ENCODE data around the gene SKIL. TPM values are rescaled to one million over a fixed set of nuclear protein-coding genes. Genes with fewer than 3 reads are reported as not detected.

SKIL gene
- total and polyA plus RNA-seq, 2 experiments from 2014 or later = 141 to 358 TPM

- DNase-seq (ENCODE audit: low spot score) = no peak
- H3K79me2 ChIP-seq (replicated peaks; ENCODE audit: insufficient read depth) = no peaks in the 10 kb centered on the region
- no peak for TF ChIP-seq EZH2phosphoT487 (IDR thresholded peaks at IDR 0.05; ENCODE audit: unreplicated experiment)
- no peak for TF ChIP-seq ZNF114 (CRISPR knock-in tag; IDR thresholded peaks at IDR 0.05)
- TF ChIP-seq ZNF462 (CRISPR knock-in tag; IDR thresholded peaks at IDR 0.05) = no peak
- H3K27me3 ChIP-seq (ENCODE audit: insufficient read depth) = peaks cover 5% of the 10 kb centered on the region; the same call in 1 of the 2 replicates
- H3K4me2 ChIP-seq = no peak overlapping the region
- no peak overlapping the region for H3K4me3 ChIP-seq
- peaks cover 12% of the 10 kb centered on the region for H3K9me3 Mint-ChIP-seq
- H3K36me3 ChIP-seq (ENCODE audit: insufficient read depth) = no peaks in the 10 kb centered on the region
- no peak overlapping the region for H3K27ac ChIP-seq (ENCODE audit: low read depth)
- no peak overlapping the region for H3K27ac Mint-ChIP-seq
- no peaks in the 10 kb centered on the region for H3F3A ChIP-seq (replicated peaks; ENCODE audit: low read depth)
- H4K20me1 ChIP-seq (replicated peaks; ENCODE audit: insufficient read depth) = no peaks in the 10 kb centered on the region
- H3K9me2 ChIP-seq (ENCODE audit: insufficient read depth) = no peaks in the 10 kb centered on the region
- no peak overlapping the region for H3K4me3 Mint-ChIP-seq
- peaks cover 50% of the 10 kb centered on the region for H3K4me1 ChIP-seq (ENCODE audit: insufficient read depth)
- ATAC-seq = no peak
- peaks cover 48% of the 10 kb centered on the region for H3K4me1 Mint-ChIP-seq
- peaks cover 6% of the 10 kb centered on the region; the same call in 2 of the 3 replicates for H3K36me3 Mint-ChIP-seq (ENCODE audit: low read depth)
- no peak overlapping the region for H2AFZ ChIP-seq
- peaks cover 7% of the 10 kb centered on the region for H3K27me3 Mint-ChIP-seq (ENCODE audit: insufficient read depth, low read depth, poor library complexity)
Measured at GRCh38 chr3:170320461-170321121, 36.9 kb upstream of the SKIL start.

GRCh38 chr3:170321321-170322034, 36.0 kb upstream of the SKIL start:
- Histone ChIP-seq H3K4me1 (ENCODE audit: insufficient read depth) (peaks cover 50% of the 10 kb centered on the region), H4K20me1 (replicated peaks; ENCODE audit: insufficient read depth) (no peaks in the 10 kb centered on the region), H3K9me2 (ENCODE audit: insufficient read depth) (no peaks in the 10 kb centered on the region), H3K36me3 (ENCODE audit: insufficient read depth) (peaks cover 3% of the 10 kb centered on the region; the same call in 1 of the 2 replicates), H3K79me2 (replicated peaks; ENCODE audit: insufficient read depth) (no peaks in the 10 kb centered on the region), H3F3A (replicated peaks; ENCODE audit: low read depth) (no peaks in the 10 kb centered on the region; the same call in 1 of the 2 replicates), H3K4me3 (no peak overlapping the region), H3K4me2 (peak overlapping the region; percentile 8; the same call in 1 of the 2 replicates), H3K27me3 (ENCODE audit: insufficient read depth) (peaks cover 5% of the 10 kb centered on the region; the same call in 1 of the 2 replicates), H2AFZ (no peak overlapping the region), H3K27ac (ENCODE audit: low read depth) (no peak overlapping the region)
- Mint-ChIP-seq H3K36me3 (ENCODE audit: low read depth) (peaks cover 15% of the 10 kb centered on the region), H3K4me1 (peaks cover 48% of the 10 kb centered on the region), H3K27me3 (ENCODE audit: insufficient read depth, low read depth, poor library complexity) (peaks cover 7% of the 10 kb centered on the region), H3K4me3 (no peak overlapping the region; the same call in 2 of the 3 replicates), H3K9me3 (peaks cover 20% of the 10 kb centered on the region), H3K27ac (no peak overlapping the region)
- ATAC-seq (no peak), DNase-seq (ENCODE audit: low spot score) (no peak)
- TF ChIP-seq CREB1 (CRISPR knock-in tag; IDR thresholded peaks at IDR 0.05; ENCODE audit: low read depth) (no peak), POLR2AphosphoS5 (IDR thresholded peaks at IDR 0.05; ENCODE audit: low read depth) (no peak)

Data from GM23338 (cell line).